Liver (tissue), 9 donors: ENCODE data around the gene IDI2. TPM values are rescaled to one million over a fixed set of nuclear protein-coding genes. Genes with fewer than 3 reads are reported as not detected.

Source experiments
- DNase-seq: peaks from one replicate; pipeline ENCODE4 v3.0.0-alpha.2; 2017; ENCODE audit warnings: low spot score
- H3K27ac ChIP-seq, 2 donors: one replicate each; pipeline ENCODE4 v1.7.0; 2013; ENCODE audit warnings: inconsistent platforms in 2 of 2, low read length in 2 of 2, control low read depth in 1 of 2, low read depth in 1 of 2, mild to moderate bottlenecking in 1 of 2
- H3K27me3 ChIP-seq, 4 donors: one replicate each; pipeline versions ENCODE4 v1.6.1 to v1.7.0; 2013; ENCODE audit warnings: low read length in 3 of 4, inconsistent platforms in 1 of 4, mild to moderate bottlenecking in 1 of 4, moderate library complexity in 1 of 4; ENCODE audit not compliant: control insufficient read depth in 4 of 4, insufficient read depth in 4 of 4
- H3K36me3 ChIP-seq, 4 donors: one replicate each; pipeline versions ENCODE4 v1.6.1 to v1.7.0; 2013; ENCODE audit warnings: low read length in 3 of 4, mild to moderate bottlenecking in 3 of 4, low read depth in 1 of 4, moderate library complexity in 1 of 4; ENCODE audit not compliant: control insufficient read depth in 4 of 4, insufficient read depth in 3 of 4
- H3K4me1 ChIP-seq, 4 donors: one replicate each; pipeline versions ENCODE4 v1.6.1 to v1.7.0; 2013; ENCODE audit warnings: low read length in 3 of 4, mild to moderate bottlenecking in 3 of 4, moderate library complexity in 1 of 4; ENCODE audit not compliant: control insufficient read depth in 4 of 4, insufficient read depth in 4 of 4
- H3K4me3 ChIP-seq, 3 donors: one replicate each; pipeline versions ENCODE4 v1.6.1 to v1.7.0; 2013; ENCODE audit warnings: low read length in 3 of 3, control low read depth in 1 of 3, low read depth in 1 of 3, mild to moderate bottlenecking in 1 of 3
- H3K9ac ChIP-seq, 2 donors: one replicate each; pipeline ENCODE4 v1.7.0; 2013; ENCODE audit warnings: low read length in 2 of 2, mild to moderate bottlenecking in 2 of 2, moderate library complexity in 2 of 2, control low read depth in 1 of 2, low read depth in 1 of 2
- H3K9me3 ChIP-seq, 4 donors: one replicate each; pipeline versions ENCODE4 v1.6.1 to v1.7.0; 2013; ENCODE audit warnings: low read length in 3 of 4; ENCODE audit not compliant: control insufficient read depth in 4 of 4
- ATF3 ChIP-seq: IDR thresholded peaks from 2 replicates; pipeline ENCODE4 v1.6.1; 2016; ENCODE audit warnings: antibody characterized with exemption
- CTCF ChIP-seq: fragments of 150-350 bp; IDR thresholded peaks from 2 replicates; pipeline ENCODE4 v1.5.1; 2017; ENCODE audit warnings: improper control_type of control experiment, low read depth, low read length; ENCODE audit not compliant: missing input control
- EGR1 ChIP-seq, 2 donors: IDR thresholded peaks; 2 replicates each; pipeline ENCODE4 v1.6.1; 2016 to 2018; ENCODE audit warnings: antibody characterized with exemption in 2 of 2, low read depth in 2 of 2
- FOXA1 ChIP-seq: IDR thresholded peaks from 2 replicates; pipeline ENCODE4 v1.6.1; 2016; ENCODE audit warnings: antibody characterized with exemption
- FOXA2 ChIP-seq: IDR thresholded peaks from 2 replicates; pipeline ENCODE4 v1.6.1; 2016; ENCODE audit warnings: antibody characterized with exemption
- GABPA ChIP-seq, 2 donors: IDR thresholded peaks in 1 of 2; conservative IDR thresholded peaks in 1 of 2; 2 replicates each; pipeline ENCODE4 v1.6.1; 2016; ENCODE audit warnings: antibody characterized with exemption in 2 of 2, mild to moderate bottlenecking in 1 of 2, moderate library complexity in 1 of 2
- HNF4A ChIP-seq, 2 donors: conservative IDR thresholded peaks; 2 replicates each; pipeline ENCODE4 v1.6.1; 2016; ENCODE audit warnings: antibody characterized with exemption in 2 of 2, mild to moderate bottlenecking in 2 of 2
- HNF4G ChIP-seq: IDR thresholded peaks from 2 replicates; pipeline ENCODE4 v1.6.1; 2016; ENCODE audit warnings: antibody characterized with exemption
- JUND ChIP-seq, 2 donors: IDR thresholded peaks; 2 replicates each; pipeline ENCODE4 v1.6.1; 2016; ENCODE audit warnings: antibody characterized with exemption in 2 of 2
- MAX ChIP-seq: IDR thresholded peaks from 2 replicates; pipeline ENCODE4 v1.6.1; 2016; ENCODE audit warnings: antibody characterized with exemption
- NR2F2 ChIP-seq: IDR thresholded peaks from 2 replicates; pipeline ENCODE4 v1.6.1; 2016; ENCODE audit warnings: antibody characterized with exemption
- RAD21 ChIP-seq, 2 donors: IDR thresholded peaks; 2 replicates each; pipeline ENCODE4 v1.6.1; 2016; ENCODE audit warnings: antibody characterized with exemption in 2 of 2, mild to moderate bottlenecking in 2 of 2
- REST ChIP-seq: IDR thresholded peaks from 2 replicates; pipeline ENCODE4 v1.6.1; 2016; ENCODE audit warnings: antibody characterized with exemption, mild to moderate bottlenecking
- RXRA ChIP-seq, 2 donors: IDR thresholded peaks; 2 replicates each; pipeline ENCODE4 v1.6.1; 2017 to 2018; ENCODE audit warnings: antibody characterized with exemption in 2 of 2, mild to moderate bottlenecking in 1 of 2
- SP1 ChIP-seq: IDR thresholded peaks from 2 replicates; pipeline ENCODE4 v1.6.1; 2018; ENCODE audit warnings: antibody characterized with exemption, mild to moderate bottlenecking
- TAF1 ChIP-seq: conservative IDR thresholded peaks from 2 replicates; pipeline ENCODE4 v1.6.1; 2016; ENCODE audit warnings: antibody characterized with exemption, mild to moderate bottlenecking
- YY1 ChIP-seq: IDR thresholded peaks from 2 replicates; pipeline ENCODE4 v1.6.1; 2016; ENCODE audit warnings: antibody characterized with exemption, mild to moderate bottlenecking
- ZBTB33 ChIP-seq: IDR thresholded peaks from 2 replicates; pipeline ENCODE4 v1.6.1; 2016; ENCODE audit warnings: antibody characterized with exemption
- WGBS: extraction: QIAGEN DNeasy Blood & Tissue Kit; methylation state at CpG from one replicate; pipeline ENCODE4 v1.1.7; 2013; 5-methylcytosine and 5-hydroxymethylcytosine counted together
- polyA plus RNA-seq, 2 donors: library from polyadenylated mRNA; stranded (reverse) in 1 of 2; unstranded in 1 of 2; fragments of 200-250 nt in 1 of 2; fragments of >200 nt in 1 of 2; fragmentation: Nextera tagmentation in 1 of 2; extraction: Ambion mirVana in 1 of 2; gene quantifications; one replicate each; pipeline versions ENCODE4 v1.2.1 to v1.2.3, GENCODE V29; 2013 to 2015
- total RNA-seq, 2 donors: library from RNA; depleted of rRNA; stranded (reverse); fragments of >200 nt; gene quantifications; one replicate each; pipeline ENCODE4 v1.2.3, GENCODE V29; 2014
- donor health status: healthy.
- donor health status: healthy.
- donor health status: healthy.
- donor health status: healthy.
- donor health status: healthy.

Gene IDI2
- total and polyA plus RNA-seq, 4 donors, result not detected

GRCh38 chr10:1043532-1043995 lies 17.9 kb upstream of the IDI2 start:
- peak overlapping the region in 1 of 2 donors; percentile 48 for H3K9ac ChIP-seq
- peak in 1 of 2 donors; percentile 28 for TF ChIP-seq GABPA (IDR thresholded peaks at IDR 0.05 in 1 of 2, conservative IDR thresholded peaks at IDR 0.05 in 1 of 2)
- peak; percentile 49 for TF ChIP-seq MAX
- TF ChIP-seq REST, result no peak
- TF ChIP-seq ZBTB33, result no peak
- TF ChIP-seq RXRA (IDR thresholded peaks at IDR 0.05), result no peak
- no peak for TF ChIP-seq FOXA1
- peak; percentile 63 for TF ChIP-seq SP1
- no peak for TF ChIP-seq HNF4G
- no peak for TF ChIP-seq HNF4A (conservative IDR thresholded peaks at IDR 0.05)
- peak; percentile 23 for TF ChIP-seq YY1
- no peak for TF ChIP-seq JUND (IDR thresholded peaks at IDR 0.05)
- no peak for TF ChIP-seq TAF1
- TF ChIP-seq ATF3, result no peak
- no peak for TF ChIP-seq FOXA2
- no peak for TF ChIP-seq EGR1 (IDR thresholded peaks at IDR 0.05; ENCODE audit: low read depth in 2 of 2)
- TF ChIP-seq RAD21 (IDR thresholded peaks at IDR 0.05), result no peak
- peak; percentile 13 for TF ChIP-seq NR2F2
- TF ChIP-seq CTCF, result no peak
- H3K4me3 ChIP-seq, result no peak overlapping the region
- 72% methylated on average over 12 of the region's 12 CpGs for WGBS
- DNase-seq, result no peak
- peak overlapping the region; percentile 58 to 59 for H3K27ac ChIP-seq
- peaks cover 0 to 26% (median 12%) of the 10 kb centered on the region in 4 donors for H3K4me1 ChIP-seq
- no peaks in the 10 kb centered on the region for H3K27me3 ChIP-seq
- H3K9me3 ChIP-seq, result no peaks in the 10 kb centered on the region
- peaks cover 5 to 36% (median 30%) of the 10 kb centered on the region in 4 donors for H3K36me3 ChIP-seq
